OCI-LY1 (cell line): ENCODE results near the gene HOXB6.

ENCODE experiments used
- EZH2 ChIP-seq: fragments of 200-600 bp; sonication (generic), shearing (Covaris generic); IDR thresholded peaks from 2 replicates; pipeline ENCODE4 v1.8.0; 2017; ENCODE audit warnings: borderline replicate concordance, mixed run types, mild to moderate bottlenecking, antibody characterized with exemption, low read length, moderate library complexity, mixed read lengths
- TF ChIP-seq, protein P1 (sequence below): fragments of 200-600 bp; sonication (generic), shearing (Covaris generic); IDR thresholded peaks from 2 replicates; pipeline ENCODE4 v1.5.1; 2017; ENCODE audit warnings: mild to moderate bottlenecking, antibody characterized with exemption, low read length, moderate library complexity, mixed read lengths

DNA sequence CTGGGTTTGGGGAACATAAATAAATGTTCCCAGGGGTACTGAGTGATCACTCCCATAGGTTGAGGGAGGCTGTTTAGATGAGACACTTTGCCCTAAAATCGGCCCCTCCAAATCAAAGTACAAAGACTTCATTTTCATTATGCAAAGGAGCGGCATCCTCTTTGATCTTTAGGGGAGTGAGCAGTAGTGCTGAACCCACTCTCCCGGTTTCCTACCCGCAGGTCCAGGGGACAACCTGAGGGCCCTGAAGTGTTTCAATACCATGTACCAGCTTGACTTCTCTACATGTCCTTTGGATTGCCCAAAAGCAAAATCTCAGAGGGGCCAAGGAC, 3.6 kb downstream of the HOXB6 start:
- TF ChIP-seq, protein P1, sequence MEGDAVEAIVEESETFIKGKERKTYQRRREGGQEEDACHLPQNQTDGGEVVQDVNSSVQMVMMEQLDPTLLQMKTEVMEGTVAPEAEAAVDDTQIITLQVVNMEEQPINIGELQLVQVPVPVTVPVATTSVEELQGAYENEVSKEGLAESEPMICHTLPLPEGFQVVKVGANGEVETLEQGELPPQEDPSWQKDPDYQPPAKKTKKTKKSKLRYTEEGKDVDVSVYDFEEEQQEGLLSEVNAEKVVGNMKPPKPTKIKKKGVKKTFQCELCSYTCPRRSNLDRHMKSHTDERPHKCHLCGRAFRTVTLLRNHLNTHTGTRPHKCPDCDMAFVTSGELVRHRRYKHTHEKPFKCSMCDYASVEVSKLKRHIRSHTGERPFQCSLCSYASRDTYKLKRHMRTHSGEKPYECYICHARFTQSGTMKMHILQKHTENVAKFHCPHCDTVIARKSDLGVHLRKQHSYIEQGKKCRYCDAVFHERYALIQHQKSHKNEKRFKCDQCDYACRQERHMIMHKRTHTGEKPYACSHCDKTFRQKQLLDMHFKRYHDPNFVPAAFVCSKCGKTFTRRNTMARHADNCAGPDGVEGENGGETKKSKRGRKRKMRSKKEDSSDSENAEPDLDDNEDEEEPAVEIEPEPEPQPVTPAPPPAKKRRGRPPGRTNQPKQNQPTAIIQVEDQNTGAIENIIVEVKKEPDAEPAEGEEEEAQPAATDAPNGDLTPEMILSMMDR: no peak
- TF ChIP-seq EZH2: no peak
